HG03442 (cell line): ENCODE data around the gene MAPK8.

Experiments used
- ATAC-seq: cut with Tn5 transposase; IDR thresholded peaks from one replicate; pipeline ENCODE4 v1.9.1; 2021; ENCODE audit warnings: mild to moderate bottlenecking, moderate library complexity; ENCODE audit not compliant: unreplicated experiment

MAPK8 gene

GRCh38 chr10:48446785-48447184 is 140.3 kb downstream of the MAPK8 start:
- ATAC-seq, result no peak

DNA sequence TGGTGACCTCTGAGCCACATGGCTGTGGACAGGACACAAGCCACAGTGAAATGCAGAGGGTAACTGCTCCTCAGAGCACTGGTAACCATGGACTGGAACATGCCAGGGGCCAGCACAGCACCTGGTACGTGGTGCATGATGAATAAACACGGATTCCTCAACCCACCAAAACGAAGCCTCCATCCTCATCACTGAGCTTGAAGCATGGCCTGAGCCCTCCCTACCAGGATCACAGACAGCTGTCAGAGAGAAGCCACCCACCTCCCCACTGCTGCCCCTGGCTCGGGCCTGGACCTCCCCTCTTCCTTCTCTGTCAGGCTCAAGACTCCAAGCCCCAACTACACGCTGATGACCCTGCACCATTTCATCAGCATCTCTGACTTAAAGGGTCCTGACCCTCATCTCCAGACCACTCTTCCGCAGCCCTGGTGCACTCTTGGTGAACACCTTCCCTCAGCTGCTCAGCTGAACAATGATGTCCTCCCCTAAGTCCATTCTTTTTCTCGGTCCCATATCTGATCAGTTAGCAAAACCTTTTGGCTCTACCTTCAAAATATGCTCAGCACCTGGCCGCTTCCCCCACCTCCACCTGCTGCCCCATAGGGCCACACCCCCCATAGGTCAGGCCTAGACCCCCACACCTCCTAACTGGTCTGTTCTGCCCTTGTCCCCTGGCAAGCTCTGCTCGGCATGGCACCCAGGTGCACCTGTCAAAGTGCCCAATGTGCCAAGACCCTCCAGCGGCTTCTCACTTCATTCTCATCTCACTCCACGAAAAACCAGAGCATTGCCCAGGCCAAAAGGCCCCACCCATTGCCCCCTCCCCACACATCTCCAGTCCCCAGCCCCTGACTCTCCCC is 141.1 kb downstream of the MAPK8 start:
- ATAC-seq, result no peak

- ATAC-seq, result no peak
Measured at GRCh38 chr10:48448796-48449195, 142.3 kb downstream of the MAPK8 start.

- no peak for ATAC-seq
Measured at GRCh38 chr10:48449501-48450232, 143.2 kb downstream of the MAPK8 start.

DNA sequence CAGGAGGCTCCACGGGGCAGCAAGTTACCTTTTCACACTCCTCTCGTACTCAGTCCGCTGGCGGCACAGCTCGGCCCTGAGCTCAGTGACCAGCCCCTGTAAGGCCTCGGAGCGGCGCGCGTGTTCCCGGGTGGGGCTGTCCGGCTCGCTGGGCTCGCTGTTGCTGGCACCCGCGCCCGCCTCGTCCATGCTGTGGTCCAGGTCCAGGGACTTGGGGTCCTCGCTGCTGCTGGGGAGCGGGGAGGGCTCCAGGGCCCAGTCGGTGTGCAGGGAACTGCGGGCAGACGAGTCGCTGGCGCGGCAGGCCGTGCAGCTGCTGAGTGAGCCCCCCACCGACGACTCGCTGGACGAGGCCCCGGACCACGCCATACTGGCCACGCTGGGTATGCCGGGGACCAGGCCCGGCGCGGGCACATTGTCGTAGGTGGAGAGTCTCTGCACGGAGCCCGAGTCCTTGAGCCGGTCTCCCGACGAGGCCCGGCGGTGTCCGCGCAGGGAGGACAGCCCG is 143.8 kb downstream of the MAPK8 start:
- no peak for ATAC-seq

DNA sequence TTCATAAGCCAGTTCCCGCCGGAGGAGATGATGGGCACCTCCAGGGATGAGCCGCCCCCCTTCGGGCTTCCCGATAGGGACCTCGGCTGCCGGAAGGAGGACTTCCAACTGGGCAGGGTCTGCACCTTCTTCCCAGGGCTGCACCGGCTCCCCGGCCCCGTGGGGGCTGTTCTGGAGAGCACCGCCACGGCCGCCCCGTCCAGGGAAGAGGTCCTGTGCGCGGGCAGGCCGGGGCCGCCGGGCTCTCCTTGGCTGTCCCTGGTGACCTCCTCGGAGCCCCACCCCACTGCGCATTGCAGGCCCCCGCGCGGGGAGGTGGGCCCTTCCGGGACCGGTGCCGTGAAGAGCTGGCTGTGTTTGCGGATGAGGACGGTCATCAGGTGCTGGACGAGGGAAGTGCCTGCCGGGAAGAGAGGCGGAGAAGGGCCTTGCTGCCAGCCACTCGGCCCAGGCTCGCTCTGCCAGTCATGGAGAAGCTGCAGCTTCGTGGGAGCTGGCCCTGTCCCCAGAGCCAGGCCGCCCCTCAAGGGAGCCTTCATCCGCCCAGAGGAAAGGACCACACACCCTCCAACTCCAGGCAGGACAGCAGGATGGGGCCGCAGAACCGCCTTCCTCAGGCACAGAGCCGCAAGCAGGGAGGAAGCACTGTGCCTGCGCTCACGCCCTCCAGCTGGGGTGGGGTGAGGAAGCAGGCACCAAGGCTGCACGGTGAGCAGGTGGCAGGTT is 144.4 kb downstream of the MAPK8 start:
- no peak for ATAC-seq

- no peak for ATAC-seq
Measured at GRCh38 chr10:48451969-48452878, 145.7 kb downstream of the MAPK8 start.

DNA sequence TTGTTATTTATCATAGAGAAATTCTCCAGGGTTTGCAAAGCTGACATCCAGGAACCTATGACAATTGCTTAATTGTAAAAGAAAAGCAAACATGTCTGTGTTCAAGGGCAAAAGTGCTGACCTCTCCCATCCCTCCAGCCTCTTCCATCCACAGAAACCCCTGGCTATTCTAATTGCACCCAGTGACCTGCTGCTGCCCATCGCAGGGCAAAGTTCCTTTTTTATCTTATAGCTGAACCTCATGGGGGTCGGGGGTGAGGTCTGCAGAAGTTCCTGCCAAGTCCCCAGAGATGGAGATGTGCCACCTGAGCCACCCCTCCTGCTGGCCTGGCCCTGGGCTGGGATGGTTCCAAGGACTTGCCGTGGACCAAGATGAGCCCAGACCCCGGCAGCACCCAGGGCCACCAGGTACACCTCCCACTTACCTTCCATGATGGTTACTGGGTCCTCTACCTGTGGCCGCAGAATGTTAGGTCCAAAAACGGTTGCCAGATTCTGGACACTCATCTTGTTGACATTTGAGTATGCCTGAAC is 146.5 kb downstream of the MAPK8 start:
- ATAC-seq, result no peak

GRCh38 chr10:48453451-48454301 is 147.2 kb downstream of the MAPK8 start:
- ATAC-seq, result no peak

GRCh38 chr10:48454302-48455054 is 148.0 kb downstream of the MAPK8 start:
- ATAC-seq, result no peak

DNA sequence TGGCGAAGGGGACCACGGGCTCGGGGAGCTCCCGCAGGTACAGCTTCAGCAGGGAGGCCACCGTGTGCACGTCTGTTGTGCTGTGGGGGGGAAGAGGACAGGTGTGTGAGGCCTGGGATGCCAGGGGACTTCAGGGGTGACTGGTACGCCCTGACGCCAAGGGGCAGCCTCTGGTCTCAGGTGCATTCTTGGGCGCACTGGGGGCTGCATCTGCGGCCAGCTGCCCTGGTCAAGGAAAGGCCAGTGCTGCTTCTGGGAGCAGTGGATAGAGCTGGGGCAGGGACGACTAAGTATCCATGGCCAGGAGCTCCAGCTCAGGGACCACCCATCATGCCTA is 148.5 kb downstream of the MAPK8 start:
- ATAC-seq, result no peak

DNA sequence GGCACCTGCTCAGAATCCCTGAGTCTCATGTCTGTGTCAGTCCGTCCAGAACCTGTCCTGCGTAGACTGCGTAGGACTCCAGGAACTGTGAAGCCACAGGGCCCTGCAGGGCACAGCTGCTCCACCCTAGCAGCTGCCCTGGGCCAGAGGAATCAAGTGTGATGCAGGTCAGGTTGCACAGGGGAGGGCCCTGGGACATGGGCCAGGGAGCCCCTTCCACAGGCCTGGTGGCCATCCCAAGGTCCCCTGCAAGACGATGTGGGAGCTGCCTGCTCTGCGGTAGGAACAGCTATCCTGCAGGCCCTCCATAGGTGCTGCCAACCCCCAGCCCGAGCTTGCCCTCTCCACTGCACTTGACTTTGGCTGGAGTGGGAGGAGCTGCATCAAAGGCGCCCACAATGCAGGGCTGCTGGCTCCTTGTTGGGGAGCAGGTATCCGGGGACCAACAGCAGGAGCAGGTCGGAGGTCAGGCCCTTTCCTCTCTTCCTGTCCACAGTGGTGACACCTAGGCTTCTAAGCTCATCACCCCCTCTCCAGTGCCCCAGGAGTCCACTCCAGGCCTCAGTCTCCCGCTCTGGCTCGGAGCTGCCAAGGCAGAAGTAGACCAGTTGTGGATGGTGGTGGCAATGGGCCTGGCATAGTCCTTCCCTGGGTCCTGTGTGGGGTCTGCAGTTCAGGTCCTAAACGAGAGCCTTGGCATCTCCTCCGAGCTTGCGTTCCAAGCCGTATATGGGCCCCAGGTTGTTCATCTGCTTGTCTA is 149.1 kb downstream of the MAPK8 start:
- ATAC-seq, result no peak

DNA sequence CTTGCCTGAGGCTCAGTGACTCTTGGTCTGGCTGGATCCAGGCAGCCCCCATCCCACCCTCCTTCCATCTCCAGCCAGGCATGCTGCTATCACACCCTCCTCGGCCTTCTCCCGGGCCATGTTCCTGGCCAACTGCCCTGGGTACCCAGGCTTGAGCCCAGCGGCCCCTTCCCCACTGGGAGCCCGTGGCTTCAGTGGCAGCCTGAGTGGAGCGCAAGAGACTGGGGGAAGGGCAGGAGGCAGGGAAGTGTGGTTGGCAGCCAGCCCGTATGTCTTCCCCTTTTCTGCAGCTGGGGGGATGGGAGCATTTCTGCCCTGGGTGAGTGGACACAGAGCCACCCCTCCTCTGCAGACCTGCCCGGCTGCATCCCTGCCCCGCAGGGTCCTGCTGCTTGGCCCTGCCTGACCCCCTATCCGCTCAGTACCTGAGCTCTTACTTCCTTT is 149.9 kb downstream of the MAPK8 start:
- ATAC-seq, result no peak

GRCh38 chr10:48456808-48457761 is 150.6 kb downstream of the MAPK8 start:
- ATAC-seq, result peak; percentile 68

DNA sequence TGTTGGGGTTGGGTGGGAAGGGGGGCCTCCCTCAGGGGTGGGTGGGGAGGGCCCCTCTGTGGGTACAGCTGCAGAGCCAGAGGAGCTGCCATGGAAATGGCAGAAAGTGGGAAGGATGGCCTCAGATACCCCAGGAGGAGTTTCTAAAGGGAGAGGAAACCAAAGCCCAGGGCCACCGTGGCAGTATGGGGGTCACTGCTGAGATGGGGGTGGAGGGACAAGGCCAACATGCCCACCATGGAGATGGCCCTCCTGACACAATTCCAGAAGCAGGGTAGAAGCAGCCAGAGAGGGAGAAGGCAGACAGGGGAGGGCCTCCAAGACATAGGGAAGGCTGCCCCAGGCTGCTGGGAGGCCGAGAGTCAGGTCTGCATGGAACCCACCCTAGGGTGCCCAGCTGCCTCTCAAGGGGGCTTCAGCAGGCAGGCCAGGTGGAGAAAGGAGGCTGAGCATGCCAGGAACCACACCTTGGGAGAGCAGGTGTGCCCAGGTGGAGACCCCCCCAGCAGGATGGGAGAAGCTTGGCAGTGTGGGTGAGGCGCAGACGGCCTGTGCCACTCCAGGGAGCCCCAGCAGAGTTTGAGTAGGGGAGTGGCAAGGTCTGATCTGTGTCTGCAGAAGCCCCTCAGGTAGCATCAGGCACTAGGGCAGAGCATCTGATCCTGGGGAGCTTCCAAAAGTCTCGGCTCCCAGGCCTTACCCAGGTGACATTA is 151.6 kb downstream of the MAPK8 start:
- ATAC-seq, result no peak

GRCh38 chr10:48458662-48459048 is 152.2 kb downstream of the MAPK8 start:
- ATAC-seq, result no peak
